DOHH2 (cell line): ENCODE measurements around the gene CENPU.

ENCODE experiments used
- EZH2phosphoT487 ChIP-seq: fragments of 200-600 bp; sonication (generic); IDR thresholded peaks from 2 replicates; pipeline ENCODE4 v1.6.1; 2017; ENCODE audit warnings: borderline replicate concordance, mild to moderate bottlenecking, antibody characterized with exemption, low read length, moderate library complexity, mixed read lengths
- TF ChIP-seq, protein P1 (sequence below): fragments of 200-600 bp; sonication (generic); IDR thresholded peaks from one replicate; pipeline ENCODE4 v1.5.1; 2014; ENCODE audit warnings: antibody characterized with exemption, mild to moderate bottlenecking, low read depth, low read length; ENCODE audit not compliant: poor library complexity, severe bottlenecking

DNA sequence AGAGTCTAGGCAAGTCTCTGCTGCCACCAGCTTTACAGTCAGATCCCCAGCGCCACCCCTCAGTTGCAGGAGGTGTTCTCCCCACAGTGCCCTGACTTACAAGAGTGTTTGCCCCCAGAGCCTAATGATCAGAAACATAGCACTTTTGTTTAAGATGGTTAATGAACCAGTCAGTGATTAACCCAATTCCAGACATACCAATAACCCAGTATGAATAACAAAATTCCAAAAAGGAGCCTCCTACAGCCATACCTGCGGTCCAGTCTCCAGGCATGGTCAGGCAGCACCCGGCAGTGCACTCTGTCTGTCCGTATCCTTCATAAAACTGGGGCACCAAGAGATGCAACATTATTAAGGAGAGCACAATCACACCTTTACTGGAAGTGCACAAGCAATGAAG is 30.7 kb upstream of the CENPU start:
- TF ChIP-seq, protein P1, sequence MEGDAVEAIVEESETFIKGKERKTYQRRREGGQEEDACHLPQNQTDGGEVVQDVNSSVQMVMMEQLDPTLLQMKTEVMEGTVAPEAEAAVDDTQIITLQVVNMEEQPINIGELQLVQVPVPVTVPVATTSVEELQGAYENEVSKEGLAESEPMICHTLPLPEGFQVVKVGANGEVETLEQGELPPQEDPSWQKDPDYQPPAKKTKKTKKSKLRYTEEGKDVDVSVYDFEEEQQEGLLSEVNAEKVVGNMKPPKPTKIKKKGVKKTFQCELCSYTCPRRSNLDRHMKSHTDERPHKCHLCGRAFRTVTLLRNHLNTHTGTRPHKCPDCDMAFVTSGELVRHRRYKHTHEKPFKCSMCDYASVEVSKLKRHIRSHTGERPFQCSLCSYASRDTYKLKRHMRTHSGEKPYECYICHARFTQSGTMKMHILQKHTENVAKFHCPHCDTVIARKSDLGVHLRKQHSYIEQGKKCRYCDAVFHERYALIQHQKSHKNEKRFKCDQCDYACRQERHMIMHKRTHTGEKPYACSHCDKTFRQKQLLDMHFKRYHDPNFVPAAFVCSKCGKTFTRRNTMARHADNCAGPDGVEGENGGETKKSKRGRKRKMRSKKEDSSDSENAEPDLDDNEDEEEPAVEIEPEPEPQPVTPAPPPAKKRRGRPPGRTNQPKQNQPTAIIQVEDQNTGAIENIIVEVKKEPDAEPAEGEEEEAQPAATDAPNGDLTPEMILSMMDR = no peak
- TF ChIP-seq EZH2phosphoT487 = no peak
